Right renal cortex interstitium (tissue), 3 donors: Measurements from ENCODE around the gene TRHDE. TPM values are rescaled to one million over a fixed set of nuclear protein-coding genes. Genes with fewer than 3 reads are reported as not detected.

Experiments used
- DNase-seq, 3 donors: peaks; one replicate each; pipeline ENCODE4 v3.0.0-alpha.2; 2013; ENCODE audit warnings: low read depth in 3 of 3, low spot score in 2 of 3
- polyA plus RNA-seq, 3 donors: library from polyadenylated mRNA; unstranded; fragments of 120-200 nt; gene quantifications; one replicate each; pipeline ENCODE4 v1.2.1, GENCODE V29; 2013; ENCODE audit not compliant: insufficient read length in 3 of 3

The TRHDE gene
- polyA plus RNA-seq, 3 donors = 25.8 to 28.4 (median 26.0) TPM

- DNase-seq = no peak
These were observed 161.1 kb downstream of the TRHDE start for GRCh38 chr12:72433298-72433697.

GRCh38 chr12:72434999-72435398 is 162.8 kb downstream of the TRHDE start:
- no peak for DNase-seq

DNA sequence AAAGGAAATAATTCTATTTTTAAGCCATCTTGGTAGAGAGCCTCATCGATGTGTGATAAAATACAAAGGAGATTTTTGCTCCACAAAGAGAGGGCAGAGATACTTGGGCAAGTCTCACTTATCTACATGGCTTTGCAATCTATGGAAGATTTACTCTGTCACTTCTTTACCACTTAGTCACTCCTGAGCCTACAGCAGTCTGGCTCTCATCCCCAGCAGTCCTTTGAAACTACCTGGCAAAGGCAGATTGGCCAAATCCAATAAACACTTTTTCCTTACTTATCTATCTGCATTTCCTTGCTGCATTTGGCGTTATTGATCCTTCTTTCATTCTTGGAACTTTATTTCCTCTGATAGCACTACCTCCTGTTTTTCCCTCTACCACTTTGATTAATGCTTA is 170.0 kb downstream of the TRHDE start:
- no peak for DNase-seq

DNA sequence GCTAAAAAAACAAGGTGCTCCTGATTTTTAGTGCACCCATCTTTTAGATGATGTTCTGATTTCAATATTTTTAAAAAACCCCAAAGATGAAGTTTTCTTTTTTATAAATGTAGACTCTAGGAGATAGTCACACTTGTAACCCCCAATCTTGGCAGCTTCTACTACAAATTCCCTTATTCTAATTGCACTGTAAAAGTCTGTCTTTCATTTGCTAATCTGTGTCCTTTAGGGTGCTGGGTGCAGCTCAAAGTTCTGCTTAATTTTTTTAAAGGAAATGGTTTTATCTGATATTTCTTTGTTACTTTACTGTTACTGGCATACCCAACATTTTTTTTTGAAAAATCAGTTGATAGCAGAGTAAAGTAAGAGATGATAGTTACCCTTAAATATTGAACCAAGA is 172.0 kb downstream of the TRHDE start:
- DNase-seq = no peak

GRCh38 chr12:72444566-72444965 is 172.4 kb downstream of the TRHDE start:
- no peak for DNase-seq

DNA sequence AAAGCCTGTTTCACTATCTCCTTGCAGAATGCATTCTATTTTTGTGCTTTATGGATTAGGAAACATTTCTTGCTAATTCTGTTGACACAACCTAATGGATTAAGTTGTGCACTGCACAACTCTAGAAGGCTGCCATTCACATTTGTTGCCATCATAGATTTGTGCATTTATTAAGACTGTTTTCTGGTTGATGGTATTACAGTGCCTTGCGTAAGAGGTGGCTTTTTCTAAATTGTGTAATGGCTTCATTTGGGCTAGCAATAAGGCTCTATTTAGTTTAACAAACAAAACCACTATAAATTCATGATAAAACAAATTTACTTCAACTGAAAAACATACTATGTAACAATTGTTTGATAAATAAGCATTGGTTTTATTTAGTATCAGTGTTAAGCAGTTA is 175.9 kb downstream of the TRHDE start:
- DNase-seq = no peak

GRCh38 chr12:72448805-72449204 is 176.6 kb downstream of the TRHDE start:
- DNase-seq = no peak

- DNase-seq = no peak
These were observed 180.9 kb downstream of the TRHDE start for GRCh38 chr12:72453066-72453465.

DNA sequence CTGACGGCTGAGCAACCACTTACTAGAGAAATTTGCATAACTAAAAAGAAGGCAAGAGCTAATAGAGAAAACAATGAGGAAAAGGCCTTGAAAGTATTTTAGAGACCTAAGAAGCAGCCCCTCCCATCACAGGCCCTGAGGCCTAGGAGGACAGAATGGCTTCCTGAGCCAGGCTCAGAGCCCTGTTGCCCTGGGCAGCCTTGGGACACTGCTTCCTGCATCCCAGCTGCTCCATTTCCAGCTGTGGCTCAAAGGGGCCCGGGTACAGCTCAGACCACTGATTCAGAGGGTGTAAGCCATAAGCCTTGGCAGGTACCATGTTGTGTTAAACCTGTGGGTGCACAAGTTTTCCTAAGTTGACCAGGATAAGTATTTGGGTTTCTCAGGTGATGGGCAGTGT is 181.4 kb downstream of the TRHDE start:
- no peak for DNase-seq

- no peak for DNase-seq
These were observed 192.3 kb downstream of the TRHDE start for GRCh38 chr12:72464471-72464870.

DNA sequence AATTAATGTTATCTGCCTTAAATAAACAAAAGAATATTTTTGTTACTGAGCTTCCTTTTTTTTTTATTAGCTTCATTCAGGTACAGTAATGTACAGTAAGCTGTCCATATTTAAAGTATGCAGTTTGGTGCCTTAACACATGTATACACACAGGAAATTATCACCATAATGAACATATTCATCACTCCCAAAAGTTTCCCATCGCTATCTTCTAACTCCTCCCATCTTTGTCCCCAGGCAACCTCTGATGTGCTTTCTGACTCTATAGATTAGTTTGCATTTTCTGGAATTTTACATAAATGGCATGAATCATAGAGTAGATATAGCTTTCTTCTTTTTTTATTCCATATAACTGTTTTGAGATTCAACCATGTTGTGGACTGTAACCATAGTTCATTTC is 193.0 kb downstream of the TRHDE start:
- no peak for DNase-seq

GRCh38 chr12:72465940-72466630 is 193.9 kb downstream of the TRHDE start:
- DNase-seq = no peak

- DNase-seq = no peak
These were observed 195.8 kb downstream of the TRHDE start for GRCh38 chr12:72467985-72468384.

- DNase-seq = no peak
These were observed 196.3 kb downstream of the TRHDE start for GRCh38 chr12:72468505-72468904.

GRCh38 chr12:72471806-72472205 is 199.6 kb downstream of the TRHDE start:
- DNase-seq = peak in 1 of 3 donors; percentile 29

GRCh38 chr12:72472350-72472749 is 200.2 kb downstream of the TRHDE start:
- DNase-seq = no peak

DNA sequence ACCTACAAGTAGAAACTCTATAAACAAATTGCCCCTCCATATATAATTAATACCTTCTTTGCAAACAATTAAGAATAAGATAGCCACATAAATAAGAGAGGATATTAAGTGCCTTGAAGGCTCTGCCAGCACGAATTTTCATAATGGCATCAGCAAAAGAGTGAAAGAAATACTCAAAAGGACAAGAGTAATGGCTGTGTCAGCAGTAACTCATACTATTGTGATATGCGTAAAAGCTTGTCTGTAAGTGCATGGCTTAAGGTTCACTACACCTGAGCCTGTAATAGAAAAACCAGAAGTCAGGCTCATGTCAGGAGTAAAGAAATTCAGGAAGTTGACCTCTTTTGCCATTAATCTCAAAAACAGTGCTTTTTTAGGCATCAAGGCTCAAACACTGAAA is 204.1 kb downstream of the TRHDE start:
- DNase-seq = no peak

- no peak for DNase-seq
These were observed 213.0 kb downstream of the TRHDE start for GRCh38 chr12:72485017-72485701.

GRCh38 chr12:72491426-72491825 is 219.3 kb downstream of the TRHDE start:
- DNase-seq = no peak

- DNase-seq = no peak
These were observed 221.2 kb downstream of the TRHDE start for GRCh38 chr12:72493407-72493806.

GRCh38 chr12:72498354-72498753 is 226.2 kb downstream of the TRHDE start:
- DNase-seq = no peak

GRCh38 chr12:72499244-72499643 is 227.1 kb downstream of the TRHDE start:
- no peak for DNase-seq
